HEK293T (cell line): ENCODE data around the gene KCNT1.

Experiments used
- CTCF ChIA-PET: fragments of 350-600 bp; formaldehyde crosslinking; extraction: SDS; loops from one replicate; lab custom pipeline; 2021; ENCODE audit warnings: antibody characterized with exemption, inconsistent platforms; lab: Yijun Ruan, JAX
- POLR2A ChIA-PET: fragments of 350-600 bp; formaldehyde crosslinking; extraction: SDS; loops from one replicate; lab custom pipeline; 2020; ENCODE audit warnings: antibody characterized with exemption, inconsistent platforms; lab: Yijun Ruan, JAX
- DNase-seq: peaks from one replicate; pipeline ENCODE4 v3.0.0; 2012; ENCODE audit warnings: mixed read lengths; ENCODE audit errors: extremely low spot score
- ARNT ChIP-seq: fragments of 450-650 bp; IDR thresholded peaks from 2 replicates; pipeline ENCODE4 v1.6.1; 2017; ENCODE audit warnings: mild to moderate bottlenecking
- BHLHE40 ChIP-seq: fragments of 450-650 bp; IDR thresholded peaks from 2 replicates; pipeline ENCODE4 v1.6.1; 2016; ENCODE audit warnings: mild to moderate bottlenecking, moderate library complexity, borderline replicate concordance
- CTBP1 ChIP-seq: fragments of 450-650 bp; IDR thresholded peaks from 2 replicates; pipeline ENCODE4 v1.6.1; 2016; ENCODE audit warnings: borderline replicate concordance
- ELF4 ChIP-seq: fragments of 450-650 bp; IDR thresholded peaks from 2 replicates; pipeline ENCODE4 v1.6.1; 2017; ENCODE audit warnings: antibody characterized with exemption
- FOXA1 ChIP-seq: fragments of 450-650 bp; IDR thresholded peaks from 2 replicates; pipeline ENCODE4 v1.6.1; 2016; ENCODE audit warnings: mild to moderate bottlenecking
- FOXK2 ChIP-seq: fragments of 450-650 bp; IDR thresholded peaks from 2 replicates; pipeline ENCODE4 v1.6.1; 2016; ENCODE audit warnings: mild to moderate bottlenecking
- FOXM1 ChIP-seq: fragments of 450-650 bp; IDR thresholded peaks from 2 replicates; pipeline ENCODE4 v1.6.1; 2017; ENCODE audit warnings: mild to moderate bottlenecking, borderline replicate concordance
- HDGF ChIP-seq: fragments of 450-650 bp; IDR thresholded peaks from 2 replicates; pipeline ENCODE4 v1.6.1; 2017; ENCODE audit warnings: antibody characterized with exemption, borderline replicate concordance
- L3MBTL2 ChIP-seq: fragments of 450-650 bp; conservative IDR thresholded peaks from 2 replicates; pipeline ENCODE4 v1.6.1; 2016; ENCODE audit warnings: mild to moderate bottlenecking
- LEF1 ChIP-seq: fragments of 450-650 bp; IDR thresholded peaks from 2 replicates; pipeline ENCODE4 v1.6.1; 2017; ENCODE audit warnings: mild to moderate bottlenecking, borderline replicate concordance
- NFRKB ChIP-seq: fragments of 450-650 bp; IDR thresholded peaks from 2 replicates; pipeline ENCODE4 v1.6.1; 2016; ENCODE audit warnings: mild to moderate bottlenecking, moderate library complexity
- SP1 ChIP-seq: fragments of 450-650 bp; IDR thresholded peaks from 2 replicates; pipeline ENCODE4 v1.6.1; 2017
- SUZ12 ChIP-seq: fragments of 450-650 bp; IDR thresholded peaks from 2 replicates; pipeline ENCODE4 v1.6.1; 2016; ENCODE audit warnings: mild to moderate bottlenecking
- TARDBP ChIP-seq: fragments of 450-650 bp; IDR thresholded peaks from 2 replicates; pipeline ENCODE4 v1.6.1; 2016
- ZNF384 ChIP-seq: fragments of 450-650 bp; IDR thresholded peaks from 2 replicates; pipeline ENCODE4 v1.6.1; 2016
- TF ChIP-seq, protein P1 (sequence below): fragments of 450-650 bp; IDR thresholded peaks from 2 replicates; pipeline ENCODE4 v1.6.1; 2016

Gene KCNT1

DNA sequence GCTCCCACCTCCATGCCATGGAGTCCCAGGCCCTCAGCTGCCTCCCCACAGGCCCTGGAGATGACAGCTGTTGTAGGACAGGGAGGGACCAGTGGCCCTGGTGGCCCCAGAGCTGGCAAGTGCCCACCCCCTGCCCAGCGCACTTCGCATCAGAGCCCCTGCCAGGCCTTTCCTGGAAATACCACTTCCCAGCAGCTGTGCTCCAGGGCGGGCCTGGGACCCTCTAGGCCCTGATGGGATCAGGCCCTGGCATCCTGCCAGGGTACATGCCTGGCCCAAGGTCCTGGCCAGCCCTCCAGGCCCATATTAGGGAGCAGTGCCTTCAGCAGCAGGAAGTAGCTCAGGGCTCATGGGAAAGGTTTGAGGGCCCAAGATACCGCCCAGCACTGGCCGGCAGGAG lies 2.5 kb downstream of the KCNT1 start:
- TF ChIP-seq, protein P1, sequence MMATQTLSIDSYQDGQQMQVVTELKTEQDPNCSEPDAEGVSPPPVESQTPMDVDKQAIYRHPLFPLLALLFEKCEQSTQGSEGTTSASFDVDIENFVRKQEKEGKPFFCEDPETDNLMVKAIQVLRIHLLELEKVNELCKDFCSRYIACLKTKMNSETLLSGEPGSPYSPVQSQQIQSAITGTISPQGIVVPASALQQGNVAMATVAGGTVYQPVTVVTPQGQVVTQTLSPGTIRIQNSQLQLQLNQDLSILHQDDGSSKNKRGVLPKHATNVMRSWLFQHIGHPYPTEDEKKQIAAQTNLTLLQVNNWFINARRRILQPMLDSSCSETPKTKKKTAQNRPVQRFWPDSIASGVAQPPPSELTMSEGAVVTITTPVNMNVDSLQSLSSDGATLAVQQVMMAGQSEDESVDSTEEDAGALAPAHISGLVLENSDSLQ, result no peak
- TF ChIP-seq FOXA1 (no peak), SUZ12 (no peak), L3MBTL2 (no peak), HDGF (no peak), CTBP1 (no peak), LEF1 (no peak), ARNT (no peak), SP1 (no peak), BHLHE40 (no peak), ELF4 (no peak), ZNF384 (no peak), FOXM1 (no peak), NFRKB (no peak), FOXK2 (no peak), TARDBP (no peak)
- CTCF ChIA-PET, result no interaction called here
- DNase-seq, result no peak
- POLR2A ChIA-PET, result no interaction called here

DNA sequence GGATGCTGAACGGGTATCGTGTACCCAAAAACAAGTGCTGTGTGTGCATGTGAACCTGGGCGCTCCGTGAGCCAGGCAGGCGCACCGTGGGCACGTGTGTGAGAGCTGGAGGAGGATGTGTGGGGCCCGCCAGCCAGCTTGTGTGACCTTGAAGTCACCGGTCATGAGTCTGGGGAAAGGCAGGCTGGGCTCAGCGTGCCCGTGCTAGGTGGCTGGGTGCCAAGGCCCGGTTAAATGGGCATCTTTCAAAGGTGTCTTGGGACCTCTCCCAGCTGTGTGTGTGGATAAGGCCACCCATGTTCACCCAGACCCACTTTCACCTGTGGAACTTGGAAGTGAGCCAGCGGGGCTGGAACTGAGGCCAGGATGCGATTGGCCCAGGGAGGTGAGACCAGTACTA lies 3.4 kb downstream of the KCNT1 start:
- ChIA-PET CTCF (interaction anchor here (0.8 kb wide), 1 partner anchor 12 kb away, joined by 3 read pairs; no protein-coding TSS in a partner anchor), POLR2A (no interaction called here)
- TF ChIP-seq FOXM1, result no peak
- TF ChIP-seq, protein P1, result no peak
- TF ChIP-seq ELF4, result no peak
- no peak for TF ChIP-seq FOXA1
- TF ChIP-seq NFRKB, result no peak
- TF ChIP-seq CTBP1, result no peak
- TF ChIP-seq SUZ12, result no peak
- TF ChIP-seq BHLHE40, result no peak
- no peak for TF ChIP-seq LEF1
- TF ChIP-seq FOXK2, result no peak
- no peak for TF ChIP-seq HDGF
- TF ChIP-seq L3MBTL2, result no peak
- no peak for TF ChIP-seq ZNF384
- no peak for DNase-seq

DNA sequence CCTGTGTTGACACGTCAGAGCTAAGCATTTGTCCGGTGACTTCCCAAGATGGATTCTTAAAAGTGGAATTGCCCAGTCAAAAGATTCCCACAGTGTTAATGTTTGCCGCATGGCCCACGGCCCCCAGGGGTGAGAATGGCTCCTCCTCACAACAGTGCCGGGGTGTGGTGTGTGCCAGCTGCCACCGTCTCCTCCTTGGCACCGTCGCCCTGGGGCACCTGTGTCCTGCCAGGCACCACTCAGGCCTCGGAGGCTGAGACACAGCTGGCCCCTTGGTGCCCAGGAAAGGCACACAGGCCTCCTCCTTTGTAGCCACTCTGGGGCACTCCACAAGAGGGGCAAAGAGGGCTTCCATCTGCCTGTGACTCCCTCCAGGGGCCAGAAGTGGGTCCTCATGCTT lies 4.3 kb downstream of the KCNT1 start:
- ChIA-PET CTCF (no interaction called here), POLR2A (no interaction called here)
- no peak for DNase-seq
- no peak for TF ChIP-seq BHLHE40
- no peak for TF ChIP-seq FOXM1
- TF ChIP-seq NFRKB, result no peak
- TF ChIP-seq FOXK2, result no peak

DNA sequence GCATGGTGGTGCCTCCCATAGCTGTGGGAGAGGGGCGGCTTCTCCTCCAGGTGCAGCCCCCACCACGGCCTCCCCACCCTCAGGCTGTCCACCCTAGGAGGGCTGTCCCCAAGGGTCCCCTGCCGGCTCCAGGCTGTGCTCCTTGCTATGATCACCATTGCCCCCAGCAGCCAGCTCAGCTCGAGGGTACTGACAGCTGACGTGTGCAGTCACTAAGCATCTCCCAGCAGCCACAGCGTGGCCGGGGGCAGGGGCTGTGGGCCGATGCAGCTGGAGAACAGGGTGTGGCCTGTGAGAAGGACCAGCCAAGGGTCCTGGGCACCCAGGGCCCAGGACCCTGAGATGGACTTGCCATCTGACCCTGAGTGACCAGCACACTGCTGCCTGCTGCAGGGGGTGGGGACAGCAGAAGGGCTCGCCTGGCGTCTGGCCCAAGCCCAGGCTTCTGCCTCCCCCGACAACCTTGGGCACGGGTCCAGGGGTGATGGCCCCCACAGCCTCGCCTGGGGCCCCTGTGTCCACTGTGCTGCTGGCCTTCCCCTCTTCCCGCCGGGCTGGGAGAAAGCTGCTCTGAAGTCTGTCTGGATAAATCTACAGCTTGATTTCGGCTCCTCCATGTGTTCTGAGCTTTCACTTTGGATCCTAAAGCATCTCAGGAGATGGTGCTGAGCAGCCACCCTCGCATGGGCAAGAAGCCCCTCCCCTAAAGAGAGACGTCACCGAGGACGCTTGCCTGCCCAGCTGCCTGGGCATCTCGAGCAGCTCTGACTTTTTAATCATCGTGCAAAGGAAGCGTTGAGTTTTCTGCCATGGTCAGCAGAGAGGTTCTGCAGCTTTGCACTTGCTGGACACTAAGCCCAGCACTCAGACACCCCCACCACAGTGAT lies 5.5 kb downstream of the KCNT1 start:
- ChIA-PET CTCF (no interaction called here), POLR2A (no interaction called here)
- DNase-seq, result no peak
- TF ChIP-seq, protein P1, result no peak
- TF ChIP-seq FOXM1 (no peak), FOXK2 (no peak), SP1 (no peak), LEF1 (no peak), L3MBTL2 (no peak), ELF4 (no peak), CTBP1 (no peak), BHLHE40 (no peak), ZNF384 (no peak), TARDBP (no peak), NFRKB (no peak)

GRCh38 chr9:135708164-135708563 lies 6.2 kb downstream of the KCNT1 start:
- ChIA-PET CTCF (no interaction called here), POLR2A (no interaction called here)
- TF ChIP-seq CTBP1, result no peak
- TF ChIP-seq NFRKB, result no peak
- TF ChIP-seq ELF4, result no peak
- DNase-seq, result no peak

DNA sequence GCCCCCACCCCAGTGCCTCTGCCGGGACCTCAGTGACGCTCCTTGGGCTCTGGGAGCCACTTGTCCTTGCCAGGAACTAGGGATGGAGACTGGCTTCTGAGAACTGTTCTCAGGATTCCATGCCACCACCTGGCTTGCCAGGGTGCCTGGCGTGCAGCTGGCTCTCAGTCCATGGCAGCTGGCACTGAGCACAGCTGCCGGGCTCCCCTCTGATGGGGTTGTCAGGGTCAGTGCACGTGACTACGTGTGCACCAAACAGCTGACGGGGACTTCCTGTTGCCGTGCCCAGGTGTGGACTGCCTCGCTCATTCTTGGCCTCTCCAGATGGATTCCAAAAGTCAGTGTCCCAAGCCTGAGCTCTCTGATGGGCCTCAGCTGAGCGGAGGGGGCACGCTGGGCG lies 9.4 kb downstream of the KCNT1 start:
- CTCF ChIA-PET, result no interaction called here
- POLR2A ChIA-PET, result no interaction called here
- TF ChIP-seq BHLHE40 (no peak), ELF4 (no peak), SUZ12 (no peak), CTBP1 (no peak), FOXK2 (no peak), FOXM1 (no peak), HDGF (no peak), ZNF384 (no peak), FOXA1 (no peak)
- TF ChIP-seq, protein P1, result no peak
- no peak for DNase-seq
